Inferior parietal cortex (tissue), 1 donor: ENCODE data around the gene NLRC5.
"Not testable (repeated sequence)": the region's sequence is repeated elsewhere in the genome, so short reads cannot be mapped to it uniquely, and the experiment has no call there.

Experiments
- DNase-seq: peaks from one replicate; pipeline ENCODE4 v3.0.0-alpha.2; 2016; ENCODE audit errors: extremely low spot score

NLRC5 gene

GRCh38 chr16:56964243-56965148 is 24.9 kb upstream of the NLRC5 start:
- DNase-seq, result peak; percentile 55

DNA sequence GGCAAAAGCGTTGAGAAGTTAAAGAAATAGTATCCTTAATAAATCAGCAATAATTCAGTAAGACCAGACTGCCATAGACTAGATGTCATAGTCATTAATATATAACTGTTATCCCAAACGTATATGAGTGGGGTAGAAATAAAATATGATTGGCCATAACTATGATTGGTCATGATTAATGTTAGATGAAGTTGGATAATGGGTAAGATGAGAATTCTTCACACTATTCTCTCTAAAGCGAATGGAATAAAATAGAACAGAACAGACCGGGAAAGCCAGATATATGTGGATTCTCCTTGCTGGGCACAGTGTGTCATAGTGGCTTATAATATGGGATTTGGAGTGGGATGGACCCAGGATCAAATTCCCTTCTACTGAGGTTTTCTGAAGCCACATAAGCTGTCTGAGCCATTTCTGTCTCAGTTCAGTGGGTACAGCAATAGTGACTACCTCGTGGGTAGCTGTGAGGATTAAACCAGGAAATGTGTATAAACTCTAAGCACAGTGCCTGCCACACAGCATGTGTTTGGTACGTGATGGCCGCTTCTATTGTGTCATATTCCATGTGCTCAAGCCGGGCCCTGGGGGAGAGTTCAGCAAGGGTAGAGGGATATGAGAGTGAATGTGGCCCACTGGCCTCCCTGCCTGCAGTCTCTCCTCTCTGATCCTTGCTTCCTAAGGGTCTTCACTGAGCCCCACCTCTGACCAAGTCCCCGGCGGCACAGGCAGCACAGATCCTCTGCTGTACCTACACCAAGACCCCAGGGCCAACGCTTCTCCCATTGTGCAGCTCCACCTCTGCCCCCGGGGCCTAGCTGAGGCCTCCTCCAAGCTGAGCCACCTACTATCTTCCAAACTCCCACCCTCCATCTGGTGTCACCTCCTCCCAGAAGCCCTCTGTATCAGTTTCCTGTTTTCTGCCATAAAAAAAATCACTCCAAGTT is 23.9 kb upstream of the NLRC5 start:
- DNase-seq, result no peak

DNA sequence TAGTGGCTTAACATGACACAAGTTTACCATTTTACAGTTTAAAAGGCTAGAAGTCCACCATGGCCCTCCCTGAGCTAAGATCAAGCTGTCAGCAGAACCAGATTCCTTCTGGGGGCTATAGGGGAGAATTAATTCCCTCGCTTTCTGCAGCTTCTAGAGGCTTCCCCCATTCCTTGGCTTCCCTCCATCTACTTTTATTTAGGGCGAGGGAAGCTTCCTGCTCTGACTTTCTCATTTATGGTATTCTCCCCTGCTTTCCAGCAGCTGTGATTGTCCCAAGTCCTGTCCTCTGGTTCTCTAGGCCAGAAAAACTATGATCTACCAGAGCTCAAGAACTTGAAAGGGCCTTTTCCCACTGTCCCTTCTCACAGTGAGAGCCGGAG is 23.3 kb upstream of the NLRC5 start:
- DNase-seq, result no peak

GRCh38 chr16:56967733-56968132 is 21.6 kb upstream of the NLRC5 start:
- no peak for DNase-seq

DNA sequence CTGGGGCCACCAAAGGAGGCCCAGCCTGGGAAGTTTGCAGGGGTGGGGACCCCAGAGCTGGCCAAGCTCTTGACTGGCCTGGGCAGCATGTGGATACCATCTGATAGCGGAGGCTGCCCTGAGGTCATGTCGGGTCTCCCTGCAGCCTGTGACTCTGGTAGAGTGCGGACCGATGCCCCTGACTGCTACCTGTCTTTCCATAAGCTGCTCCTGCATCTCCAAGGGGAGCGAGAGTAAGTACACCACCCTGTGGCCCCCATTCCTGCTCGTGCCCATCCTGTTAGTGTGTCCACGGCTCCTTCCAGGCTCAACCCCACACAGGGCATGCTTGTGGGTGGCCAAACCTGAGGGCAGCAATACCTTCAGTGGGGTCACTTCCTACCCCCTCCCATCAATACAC is 19.6 kb upstream of the NLRC5 start:
- no peak for DNase-seq

- no peak for DNase-seq
Measured at GRCh38 chr16:56970934-56971767, 18.2 kb upstream of the NLRC5 start.

DNA sequence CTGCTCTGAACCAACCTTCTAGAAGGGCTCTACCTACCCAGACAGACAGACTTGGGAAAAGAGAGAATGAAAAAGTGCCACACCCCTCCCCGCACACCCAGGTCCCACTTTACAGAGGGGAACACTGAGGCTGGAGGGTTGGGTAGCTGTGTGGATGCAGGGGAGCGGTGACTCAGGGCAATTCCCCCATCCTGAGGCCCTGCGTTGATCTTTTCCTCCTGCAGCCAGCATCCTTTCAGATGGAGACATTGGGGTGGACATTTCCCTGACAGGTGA is 17.7 kb upstream of the NLRC5 start:
- no peak for DNase-seq

DNA sequence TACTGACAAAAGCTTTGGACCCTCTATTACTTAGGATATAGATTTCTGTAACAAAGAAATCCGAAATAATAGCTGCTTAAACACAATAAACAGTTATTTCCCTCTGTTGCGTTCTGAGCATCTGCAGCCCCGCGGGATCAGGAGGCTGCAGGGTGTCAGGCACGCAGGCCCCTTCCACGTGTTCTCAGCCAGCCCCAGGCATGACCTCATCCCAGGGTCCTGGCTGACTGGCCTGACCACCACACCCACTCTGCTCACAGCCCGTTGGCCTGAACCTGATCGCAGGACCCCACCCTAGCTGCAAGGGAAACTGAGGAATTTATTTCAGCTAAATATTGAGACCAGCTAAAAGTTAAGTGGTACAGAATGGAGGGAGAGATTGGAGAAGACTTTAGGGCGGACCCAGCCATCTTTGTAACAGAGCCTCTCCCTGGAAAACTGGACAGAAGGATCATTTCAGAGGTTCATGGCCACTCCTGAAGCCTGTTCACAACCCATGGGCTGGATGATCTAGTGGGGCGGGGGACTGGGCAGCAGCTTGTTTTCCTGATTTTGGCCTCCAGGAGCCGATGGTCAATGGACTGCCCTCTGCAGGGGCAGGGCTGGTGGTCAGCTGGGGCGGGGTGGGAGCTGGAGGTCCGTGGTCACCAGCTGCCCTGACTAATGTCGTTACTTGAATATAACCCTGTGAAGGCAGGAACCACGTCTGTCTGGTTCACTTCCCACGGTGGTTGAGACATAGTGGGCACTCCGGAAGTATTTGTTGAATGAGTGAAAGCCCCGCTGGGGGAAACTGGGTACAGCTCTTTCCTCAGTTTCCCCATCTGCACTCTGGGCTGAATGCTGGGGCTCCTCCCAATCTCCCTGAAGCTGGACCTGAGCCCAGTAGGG is 16.7 kb upstream of the NLRC5 start:
- no peak for DNase-seq

GRCh38 chr16:56973294-56973689 is 16.1 kb upstream of the NLRC5 start:
- no peak for DNase-seq

GRCh38 chr16:56973899-56974298 is 15.5 kb upstream of the NLRC5 start:
- DNase-seq, result not testable (repeated sequence)

DNA sequence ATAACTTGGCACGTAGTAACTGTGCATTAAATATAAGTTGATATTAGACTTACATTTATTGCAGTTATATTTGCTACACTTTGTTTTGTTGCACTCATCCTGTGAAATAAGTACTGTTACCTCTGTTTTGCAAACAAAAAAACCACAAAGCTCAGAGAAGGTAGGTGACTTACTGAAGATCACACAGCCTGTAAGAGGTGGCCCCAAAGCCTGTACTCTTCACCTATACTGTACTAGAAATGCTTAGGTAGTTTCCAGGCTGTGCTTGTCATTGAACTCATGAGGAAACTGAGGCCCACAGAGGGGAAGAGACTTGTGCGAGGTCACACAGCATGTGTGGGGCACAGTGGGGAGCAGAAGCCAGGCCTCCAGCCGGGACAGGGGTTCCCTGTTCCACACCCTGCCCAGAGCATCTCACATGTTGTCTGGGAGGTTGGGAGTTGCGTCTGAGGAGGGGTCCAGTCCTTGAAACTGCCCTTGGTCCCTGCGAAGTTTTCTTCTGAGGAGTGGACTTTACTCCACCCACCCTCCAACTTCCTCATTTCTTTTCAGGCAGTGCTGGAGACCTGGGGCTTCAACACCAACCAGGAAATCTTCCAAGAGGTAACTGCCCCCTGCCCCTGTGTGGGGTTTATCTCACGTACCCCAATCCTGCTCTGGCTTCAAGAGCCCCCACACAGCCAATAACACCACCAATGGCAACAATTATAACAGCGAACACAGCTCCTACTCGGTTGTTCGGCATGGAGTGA is 14.6 kb upstream of the NLRC5 start:
- DNase-seq, result no peak

DNA sequence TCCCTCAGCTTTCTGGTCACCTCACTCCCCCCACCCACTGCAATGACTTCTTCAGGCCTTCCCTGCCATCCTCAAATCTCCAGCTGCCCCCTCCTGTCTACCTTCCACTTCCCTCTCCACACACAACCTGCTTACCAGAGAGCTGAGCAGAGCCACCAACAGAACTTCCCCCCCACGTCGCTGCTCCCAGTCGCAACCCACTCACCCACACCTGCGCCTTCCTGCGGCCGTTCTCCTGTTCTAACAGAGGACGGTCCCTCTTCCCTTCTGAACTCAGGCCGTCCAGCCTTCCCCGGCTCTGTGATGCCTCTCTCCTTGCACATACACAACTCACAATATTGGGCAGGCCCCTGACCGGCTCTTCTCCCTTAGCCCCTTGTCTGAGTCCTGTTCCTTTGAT is 13.6 kb upstream of the NLRC5 start:
- no peak for DNase-seq

DNA sequence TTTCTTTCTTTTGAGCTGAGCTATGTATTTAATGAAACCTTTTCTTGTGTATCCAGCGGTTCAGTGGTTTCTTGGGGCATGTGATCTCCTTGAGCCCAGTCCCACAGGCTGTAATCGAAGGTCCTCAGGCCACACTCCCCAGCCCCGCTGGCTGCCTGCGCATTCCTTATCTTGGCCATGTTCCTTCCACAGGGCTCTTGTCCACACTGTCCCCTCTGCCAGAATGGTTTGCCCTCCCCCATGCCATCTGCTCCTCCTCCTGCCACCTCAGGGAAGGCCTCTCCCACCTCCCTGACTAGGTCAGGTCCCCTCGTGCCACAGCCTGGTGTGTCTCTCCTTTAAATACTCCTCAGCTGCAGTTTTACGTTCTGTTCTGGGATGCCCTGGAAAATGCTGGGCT is 12.1 kb upstream of the NLRC5 start:
- DNase-seq, result no peak

DNA sequence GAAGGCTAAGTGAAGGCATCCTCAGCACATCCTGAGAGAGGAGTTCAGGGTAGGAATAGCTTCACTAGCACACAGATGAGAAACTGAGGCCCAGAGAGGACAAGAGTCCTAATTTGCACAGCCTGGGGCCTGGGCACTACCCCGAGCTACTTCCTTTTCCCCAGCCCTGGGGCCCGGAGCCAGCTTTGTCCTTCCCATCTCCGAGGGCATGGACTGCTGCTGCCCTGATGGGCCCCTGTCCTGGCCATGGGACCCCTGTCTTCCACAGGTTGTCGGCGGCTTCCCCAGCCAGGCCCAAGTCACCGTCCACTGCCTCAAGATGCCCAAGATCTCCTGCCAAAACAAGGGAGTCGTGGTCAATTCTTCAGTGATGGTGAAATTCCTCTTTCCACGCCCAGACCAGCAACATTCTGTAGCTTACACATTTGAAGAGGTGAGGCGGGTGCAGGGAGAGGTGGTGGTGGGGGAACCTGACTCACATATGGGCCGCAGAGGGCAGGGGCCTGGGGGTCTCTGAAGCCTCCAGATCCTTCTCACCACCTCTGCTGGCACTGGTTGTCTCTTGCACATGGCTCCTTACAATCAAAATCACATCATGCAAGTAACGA is 11.4 kb upstream of the NLRC5 start:
- DNase-seq, result no peak

DNA sequence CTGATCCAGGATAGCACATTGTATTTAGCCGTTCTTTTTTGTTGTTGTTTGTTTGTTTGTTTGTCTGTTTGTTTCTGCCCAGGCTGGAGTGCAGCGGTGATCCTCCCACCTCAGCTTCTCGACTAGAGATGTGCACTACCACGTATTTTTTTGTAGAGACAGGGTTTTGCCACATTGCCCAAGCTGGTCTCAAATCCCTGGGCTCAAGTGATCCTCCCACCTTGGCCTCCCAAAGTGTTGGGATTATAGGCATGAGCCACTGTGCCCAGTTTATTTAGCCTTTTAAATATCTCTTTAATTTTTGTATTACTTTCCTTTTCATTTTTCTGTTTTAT is 9.2 kb upstream of the NLRC5 start:
- no peak for DNase-seq

- no peak for DNase-seq
Measured at GRCh38 chr16:56980792-56981724, 8.3 kb upstream of the NLRC5 start.

DNA sequence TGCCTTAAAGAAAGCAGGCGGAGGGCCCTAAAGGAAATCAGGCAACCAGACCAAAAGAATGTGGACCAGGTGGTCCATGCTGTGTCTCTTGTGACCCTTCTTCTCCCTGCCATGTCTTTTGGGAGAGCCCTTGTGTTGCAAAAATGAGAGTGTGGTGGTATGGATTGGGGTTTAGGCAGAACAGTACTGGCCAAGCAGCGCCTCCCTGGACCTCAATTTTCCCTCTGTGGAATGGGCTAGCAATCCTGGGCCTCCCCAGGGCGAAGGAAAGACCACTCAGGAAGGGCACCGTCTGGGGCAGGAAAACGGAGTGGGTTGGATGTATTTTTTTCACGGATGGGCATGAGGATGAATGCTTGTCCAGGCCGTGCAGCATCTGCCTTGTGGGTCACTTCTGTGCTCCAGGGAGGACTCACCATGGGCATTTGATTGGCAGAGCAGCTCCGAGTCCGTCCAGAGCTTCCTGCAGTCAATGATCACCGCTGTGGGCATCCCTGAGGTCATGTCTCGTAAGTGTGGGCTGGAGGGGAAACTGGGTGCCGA is 7.6 kb upstream of the NLRC5 start:
- no peak for DNase-seq

DNA sequence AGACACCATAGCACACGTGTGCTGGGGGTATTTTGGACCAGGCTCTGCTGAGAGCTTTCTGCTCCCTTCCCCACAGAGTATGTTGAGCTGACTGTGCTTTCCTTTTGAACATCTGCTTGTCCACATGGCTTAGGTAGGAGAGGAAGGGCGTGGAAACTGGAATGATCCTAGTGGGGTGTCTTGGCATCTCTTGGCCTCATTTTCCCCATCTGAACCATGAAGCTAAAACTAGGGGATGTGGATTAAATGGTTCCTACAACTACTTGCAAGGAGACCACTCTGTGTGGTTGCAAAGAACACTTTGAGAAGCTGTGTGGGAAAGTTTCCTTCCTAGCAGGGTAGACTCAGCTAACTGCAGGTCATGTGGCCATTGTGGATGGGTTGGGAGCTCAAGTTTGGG is 6.7 kb upstream of the NLRC5 start:
- DNase-seq, result no peak
